Measurements from ENCODE around the gene SPOCK2.

SPOCK2 gene

DNA sequence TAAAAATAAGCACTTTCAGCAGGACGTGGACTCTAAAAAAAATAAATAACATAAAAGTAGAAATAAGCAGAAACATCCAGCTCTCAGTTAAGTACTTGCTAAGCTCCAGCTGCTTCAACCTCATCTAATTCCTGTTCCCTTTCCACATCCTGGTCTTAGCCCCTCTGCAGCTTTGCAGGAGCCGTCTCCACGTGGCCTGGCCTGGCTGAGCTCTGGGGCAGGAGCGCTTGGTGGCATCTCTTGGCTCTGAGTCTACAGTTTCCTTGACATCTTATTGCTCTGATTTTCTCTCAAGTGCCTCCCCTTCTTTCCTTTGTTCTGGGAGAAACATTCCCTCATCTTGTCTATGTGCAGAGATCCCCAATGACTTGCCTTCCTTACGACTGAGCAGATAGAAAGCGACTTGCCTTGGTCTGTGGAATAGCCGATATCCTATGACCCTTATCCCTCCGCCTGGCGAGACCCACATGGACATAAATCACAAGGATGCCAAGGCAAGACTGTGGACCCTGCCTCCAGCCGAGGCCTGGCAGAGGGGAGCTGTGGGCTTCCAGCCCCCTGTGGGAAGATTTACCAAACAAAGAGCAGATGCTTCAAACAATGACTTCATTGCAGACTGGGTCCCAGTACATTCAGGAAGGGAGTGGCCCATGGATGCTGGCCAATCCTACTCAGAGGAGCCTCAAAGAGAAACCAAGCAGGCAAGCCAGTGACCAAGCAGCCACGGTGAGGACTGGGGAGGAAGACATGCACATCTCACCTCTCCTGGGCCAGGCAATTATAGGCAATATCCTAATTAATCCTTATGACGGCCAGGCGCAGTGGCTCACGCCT, 61.9 kb downstream of the SPOCK2 start:
- H3K9ac ChIP-seq (ENCODE audit: low read length) = no peak overlapping the region
- H2AFZ ChIP-seq (ENCODE audit: low read depth, low read length) = no peak overlapping the region
- H3K4me1 ChIP-seq (ENCODE audit: low read length) = peaks cover 11% of the 10 kb centered on the region
- no peaks in the 10 kb centered on the region for H3K27me3 ChIP-seq (ENCODE audit: low read depth, low read length)
- H3K4me3 ChIP-seq (ENCODE audit: low read length) = no peak overlapping the region
- no peaks in the 10 kb centered on the region for H4K20me1 ChIP-seq (ENCODE audit: insufficient read depth, low read length)
- H3K36me3 ChIP-seq (replicated peaks; ENCODE audit: low read depth, low read length) = no peaks in the 10 kb centered on the region
- no peak overlapping the region for H3K4me2 ChIP-seq (ENCODE audit: low read length)
- no peak for TF ChIP-seq EZH2phosphoT487 (IDR thresholded peaks at IDR 0.05; ENCODE audit: low read depth)
- TF ChIP-seq, protein P1, sequence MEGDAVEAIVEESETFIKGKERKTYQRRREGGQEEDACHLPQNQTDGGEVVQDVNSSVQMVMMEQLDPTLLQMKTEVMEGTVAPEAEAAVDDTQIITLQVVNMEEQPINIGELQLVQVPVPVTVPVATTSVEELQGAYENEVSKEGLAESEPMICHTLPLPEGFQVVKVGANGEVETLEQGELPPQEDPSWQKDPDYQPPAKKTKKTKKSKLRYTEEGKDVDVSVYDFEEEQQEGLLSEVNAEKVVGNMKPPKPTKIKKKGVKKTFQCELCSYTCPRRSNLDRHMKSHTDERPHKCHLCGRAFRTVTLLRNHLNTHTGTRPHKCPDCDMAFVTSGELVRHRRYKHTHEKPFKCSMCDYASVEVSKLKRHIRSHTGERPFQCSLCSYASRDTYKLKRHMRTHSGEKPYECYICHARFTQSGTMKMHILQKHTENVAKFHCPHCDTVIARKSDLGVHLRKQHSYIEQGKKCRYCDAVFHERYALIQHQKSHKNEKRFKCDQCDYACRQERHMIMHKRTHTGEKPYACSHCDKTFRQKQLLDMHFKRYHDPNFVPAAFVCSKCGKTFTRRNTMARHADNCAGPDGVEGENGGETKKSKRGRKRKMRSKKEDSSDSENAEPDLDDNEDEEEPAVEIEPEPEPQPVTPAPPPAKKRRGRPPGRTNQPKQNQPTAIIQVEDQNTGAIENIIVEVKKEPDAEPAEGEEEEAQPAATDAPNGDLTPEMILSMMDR (IDR thresholded peaks at IDR 0.05; ENCODE audit: low read depth, low read length) = no peak
- no peak overlapping the region for H3K27ac ChIP-seq (ENCODE audit: low read length)
- H3K79me2 ChIP-seq (ENCODE audit: low read length) = no peaks in the 10 kb centered on the region
- no peaks in the 10 kb centered on the region for H3K9me3 ChIP-seq (ENCODE audit: insufficient read depth, low read length)

DNA sequence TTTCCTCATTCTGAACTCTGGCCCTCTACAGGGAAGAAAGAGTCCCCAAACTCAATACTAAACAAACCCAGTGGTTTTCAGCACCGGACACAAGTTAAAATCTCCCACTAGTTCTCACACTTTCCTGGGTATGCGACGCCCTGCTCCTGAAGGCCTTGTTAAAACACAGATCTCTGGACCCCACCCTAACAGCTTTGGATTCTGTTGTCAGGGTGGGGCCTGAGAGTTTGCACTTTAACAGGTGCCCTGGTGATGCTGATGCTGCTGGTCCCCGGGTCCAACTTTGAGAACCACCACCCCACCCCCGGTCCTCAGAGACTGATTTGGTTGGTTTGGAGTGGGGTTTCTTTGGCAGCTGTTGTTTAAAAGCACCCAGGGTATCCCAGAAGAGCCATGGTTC, 62.5 kb downstream of the SPOCK2 start:
- H3K9ac ChIP-seq (ENCODE audit: low read length) = no peak overlapping the region
- H3K36me3 ChIP-seq (replicated peaks; ENCODE audit: low read depth, low read length) = no peaks in the 10 kb centered on the region
- no peaks in the 10 kb centered on the region for H4K20me1 ChIP-seq (ENCODE audit: insufficient read depth, low read length)
- TF ChIP-seq EZH2phosphoT487 (IDR thresholded peaks at IDR 0.05; ENCODE audit: low read depth) = no peak
- TF ChIP-seq, protein P1 (IDR thresholded peaks at IDR 0.05; ENCODE audit: low read depth, low read length) = no peak
- H3K27ac ChIP-seq (ENCODE audit: low read length) = no peak overlapping the region
- no peak overlapping the region for H3K4me2 ChIP-seq (ENCODE audit: low read length)
- H3K79me2 ChIP-seq (ENCODE audit: low read length) = no peaks in the 10 kb centered on the region
- no peaks in the 10 kb centered on the region for H3K27me3 ChIP-seq (ENCODE audit: low read depth, low read length)
- no peaks in the 10 kb centered on the region for H3K9me3 ChIP-seq (ENCODE audit: insufficient read depth, low read length)
- H3K4me1 ChIP-seq (ENCODE audit: low read length) = peaks cover 16% of the 10 kb centered on the region
- H2AFZ ChIP-seq (ENCODE audit: low read depth, low read length) = no peak overlapping the region
- no peak overlapping the region for H3K4me3 ChIP-seq (ENCODE audit: low read length)

DNA sequence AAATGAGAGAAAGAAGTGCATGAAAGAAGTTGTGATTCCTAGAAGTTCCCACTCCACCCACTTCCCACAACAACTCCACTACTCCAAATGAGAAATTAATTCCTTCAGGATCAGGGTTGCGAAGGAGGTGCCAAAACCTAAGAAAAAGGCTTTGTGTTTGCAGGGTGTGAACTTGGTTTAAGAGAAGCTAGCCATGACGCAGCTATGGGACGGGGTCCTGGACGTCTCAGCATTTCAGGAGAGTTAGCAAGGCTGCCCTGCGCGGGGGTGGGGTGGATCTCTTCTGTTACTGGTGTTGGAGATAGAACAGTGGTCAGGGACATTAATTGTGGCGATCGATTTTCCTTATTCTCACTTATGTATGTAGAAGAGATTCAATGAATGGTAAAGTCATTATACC, 63.0 kb downstream of the SPOCK2 start:
- Histone ChIP-seq H3K4me3 (ENCODE audit: low read length) (no peak overlapping the region), H4K20me1 (ENCODE audit: insufficient read depth, low read length) (no peaks in the 10 kb centered on the region), H3K27me3 (ENCODE audit: low read depth, low read length) (no peaks in the 10 kb centered on the region), H2AFZ (ENCODE audit: low read depth, low read length) (no peak overlapping the region), H3K9me3 (ENCODE audit: insufficient read depth, low read length) (no peaks in the 10 kb centered on the region), H3K4me1 (ENCODE audit: low read length) (peaks cover 17% of the 10 kb centered on the region), H3K36me3 (replicated peaks; ENCODE audit: low read depth, low read length) (no peaks in the 10 kb centered on the region), H3K79me2 (ENCODE audit: low read length) (no peaks in the 10 kb centered on the region), H3K4me2 (ENCODE audit: low read length) (no peak overlapping the region), H3K9ac (ENCODE audit: low read length) (no peak overlapping the region), H3K27ac (ENCODE audit: low read length) (no peak overlapping the region)
- TF ChIP-seq, protein P1 (IDR thresholded peaks at IDR 0.05; ENCODE audit: low read depth, low read length) = no peak
- TF ChIP-seq EZH2phosphoT487 (IDR thresholded peaks at IDR 0.05; ENCODE audit: low read depth) = no peak

DNA sequence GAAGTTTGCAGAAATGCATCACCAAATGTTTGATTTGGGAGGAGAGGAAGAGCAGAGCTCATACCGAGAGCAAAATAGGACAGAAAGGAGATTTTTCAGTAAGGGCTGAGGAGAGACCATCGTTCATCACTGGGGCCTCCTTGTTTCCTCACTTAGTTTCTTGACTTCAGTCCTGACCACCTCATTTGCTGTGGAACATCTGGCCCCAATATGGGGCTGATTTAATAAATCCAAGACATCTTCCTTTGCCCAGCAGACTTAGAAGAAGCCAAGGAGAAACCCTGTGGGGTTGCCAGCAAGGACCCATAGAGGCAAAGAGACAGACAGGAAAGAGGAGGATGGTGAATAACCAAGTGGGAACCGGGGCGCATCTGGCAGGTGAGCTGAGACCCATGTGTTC, 63.8 kb downstream of the SPOCK2 start:
- Histone ChIP-seq H3K4me3 (ENCODE audit: low read length) (no peak overlapping the region), H3K9ac (ENCODE audit: low read length) (no peak overlapping the region), H3K4me2 (ENCODE audit: low read length) (no peak overlapping the region), H2AFZ (ENCODE audit: low read depth, low read length) (no peak overlapping the region), H3K36me3 (replicated peaks; ENCODE audit: low read depth, low read length) (no peaks in the 10 kb centered on the region), H4K20me1 (ENCODE audit: insufficient read depth, low read length) (no peaks in the 10 kb centered on the region), H3K27ac (ENCODE audit: low read length) (no peak overlapping the region), H3K27me3 (ENCODE audit: low read depth, low read length) (no peaks in the 10 kb centered on the region), H3K79me2 (ENCODE audit: low read length) (no peaks in the 10 kb centered on the region), H3K4me1 (ENCODE audit: low read length) (peaks cover 17% of the 10 kb centered on the region), H3K9me3 (ENCODE audit: insufficient read depth, low read length) (no peaks in the 10 kb centered on the region)
- no peak for TF ChIP-seq EZH2phosphoT487 (IDR thresholded peaks at IDR 0.05; ENCODE audit: low read depth)
- TF ChIP-seq, protein P1 (IDR thresholded peaks at IDR 0.05; ENCODE audit: low read depth, low read length) = no peak

Data from OCI-LY3 (cell line).